Measurements from ENCODE around the gene DENND4B.
"Not testable (repeated sequence)": the region's sequence is repeated elsewhere in the genome, so short reads cannot be mapped to it uniquely, and the experiment has no call there.

The DENND4B gene

GRCh38 chr1:153922076-153922971 is 24.2 kb downstream of the DENND4B start:
- peak; percentile 81 for DNase-seq

- DNase-seq: no peak
These were observed 24.8 kb downstream of the DENND4B start for GRCh38 chr1:153921803-153922075.

GRCh38 chr1:153921080-153921802 is 25.3 kb downstream of the DENND4B start:
- DNase-seq: no peak

- peak; percentile 33 for DNase-seq
These were observed 26.4 kb downstream of the DENND4B start for GRCh38 chr1:153919876-153920852.

GRCh38 chr1:153916297-153916696 is 30.2 kb downstream of the DENND4B start:
- no peak for DNase-seq

- DNase-seq: no peak
These were observed 34.2 kb downstream of the DENND4B start for GRCh38 chr1:153912349-153912748.

GRCh38 chr1:153910560-153910959 is 36.0 kb downstream of the DENND4B start:
- DNase-seq: not testable (repeated sequence)

GRCh38 chr1:153908071-153908470 is 38.4 kb downstream of the DENND4B start:
- no peak for DNase-seq

- DNase-seq: no peak
These were observed 39.4 kb downstream of the DENND4B start for GRCh38 chr1:153907134-153907533.

- DNase-seq: no peak
These were observed 40.1 kb downstream of the DENND4B start for GRCh38 chr1:153906396-153906795.

GRCh38 chr1:153905908-153906307 is 40.6 kb downstream of the DENND4B start:
- DNase-seq: not testable (repeated sequence)

GRCh38 chr1:153903841-153904455 is 42.6 kb downstream of the DENND4B start:
- DNase-seq: no peak

GRCh38 chr1:153899509-153899908 is 47.0 kb downstream of the DENND4B start:
- no peak for DNase-seq

- DNase-seq: not testable (repeated sequence)
These were observed 50.7 kb downstream of the DENND4B start for GRCh38 chr1:153895866-153896265.

- DNase-seq: not testable (repeated sequence)
These were observed 55.5 kb downstream of the DENND4B start for GRCh38 chr1:153891042-153891441.

GRCh38 chr1:153888533-153888932 is 58.0 kb downstream of the DENND4B start:
- DNase-seq: no peak

GRCh38 chr1:153886127-153886526 is 60.4 kb downstream of the DENND4B start:
- DNase-seq: no peak

- DNase-seq: no peak
These were observed 63.3 kb downstream of the DENND4B start for GRCh38 chr1:153883223-153883622.

- no peak for DNase-seq
These were observed 64.1 kb downstream of the DENND4B start for GRCh38 chr1:153882296-153882912.

- peak; percentile 95 for DNase-seq
These were observed 64.8 kb downstream of the DENND4B start for GRCh38 chr1:153881751-153882150.

GRCh38 chr1:153880962-153881361 is 65.6 kb downstream of the DENND4B start:
- DNase-seq: peak; percentile 100

- DNase-seq: no peak
These were observed 66.5 kb downstream of the DENND4B start for GRCh38 chr1:153880024-153880423.
